NCI-H524 (cell line): ENCODE data around the gene GADL1.

Experiments
- DNase-seq, 2 experiments: peaks; one replicate each; lab custom pipeline; 2025; lab: John Stamatoyannopoulos, UW

GADL1 gene

GRCh38 chr3:30723211-30723610 is 171.2 kb downstream of the GADL1 start:
- DNase-seq = no peak

- DNase-seq = no peak
These were observed 173.2 kb downstream of the GADL1 start for GRCh38 chr3:30721314-30721634.

DNA sequence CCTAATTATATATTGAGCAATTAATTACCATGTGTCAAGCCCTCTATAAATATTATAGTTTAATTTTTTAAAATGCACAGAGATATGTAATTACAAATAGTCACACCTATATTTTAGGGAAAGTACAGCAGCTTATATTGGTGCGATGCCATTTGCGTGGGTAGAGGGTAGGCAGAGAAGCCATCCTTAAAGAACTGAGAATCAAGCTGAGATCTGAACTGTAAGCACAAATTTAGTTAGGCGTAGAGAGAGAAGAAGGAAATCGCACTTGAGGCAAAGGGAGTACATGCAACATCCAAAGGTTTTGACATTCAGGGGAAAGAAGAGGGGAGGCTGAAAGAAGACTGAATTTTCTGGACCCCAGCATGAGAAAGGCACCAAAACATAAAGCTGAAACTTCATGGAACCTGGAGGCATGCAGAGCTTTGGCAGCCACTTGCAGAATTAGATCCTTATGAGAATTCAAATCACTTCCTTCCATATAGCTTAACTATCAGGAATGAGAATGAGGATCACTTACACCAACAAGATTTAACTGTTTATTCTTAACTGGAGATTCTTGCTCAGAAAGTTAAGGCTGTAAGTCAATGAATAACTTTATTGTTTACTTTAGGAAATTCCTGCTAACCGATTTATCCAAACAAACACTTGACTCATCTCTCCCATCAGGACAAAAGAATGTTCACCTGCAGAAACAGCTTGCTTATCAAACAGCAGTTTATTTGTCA is 173.7 kb downstream of the GADL1 start:
- DNase-seq = no peak

DNA sequence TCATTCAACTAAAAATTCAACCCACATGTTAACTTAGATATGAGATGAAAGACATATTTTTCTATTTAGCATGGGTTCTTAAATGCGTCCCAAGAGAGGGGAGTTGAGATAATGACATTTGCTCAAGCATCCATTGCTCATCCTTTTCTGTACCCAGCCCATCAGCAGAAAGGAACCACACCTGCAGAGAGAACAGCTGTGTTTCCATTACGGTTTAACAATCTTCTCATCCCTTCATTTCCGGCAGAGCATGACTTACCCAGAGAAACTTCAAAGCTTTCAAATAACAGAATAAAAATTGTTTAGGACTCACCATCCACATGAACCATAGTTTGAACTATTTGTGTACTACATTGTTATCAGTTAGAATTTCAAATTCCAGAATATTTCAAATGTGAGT is 174.9 kb downstream of the GADL1 start:
- DNase-seq = no peak

DNA sequence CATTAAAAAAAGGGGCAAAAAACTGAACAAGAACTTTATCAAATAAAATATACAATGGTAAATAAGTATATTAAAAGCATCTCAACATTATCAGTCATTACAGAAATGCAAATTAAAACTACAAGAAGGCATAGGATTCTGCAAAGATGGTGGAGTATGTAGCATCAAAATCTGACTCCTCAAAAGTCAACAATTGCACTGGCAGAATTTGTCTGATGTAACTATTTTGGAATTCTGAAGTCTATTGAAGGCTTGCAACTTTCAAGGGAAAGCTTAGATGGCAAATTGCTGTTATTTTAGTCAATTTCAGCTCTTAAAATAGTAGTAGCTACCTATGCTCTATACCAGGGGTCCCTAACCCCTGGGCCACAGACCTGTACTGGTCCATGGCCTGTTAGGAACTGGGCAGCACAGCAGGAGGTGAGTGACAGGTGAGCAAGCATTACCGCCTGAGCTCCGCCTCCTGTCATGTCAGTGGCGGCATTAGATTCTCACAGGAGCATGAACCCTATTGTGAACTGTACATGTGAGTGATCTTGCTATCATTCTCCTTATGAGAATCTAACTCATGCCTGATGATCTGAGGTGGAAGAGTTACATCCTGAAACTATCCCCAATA is 180.5 kb downstream of the GADL1 start:
- no peak for DNase-seq

GRCh38 chr3:30712991-30713390 is 181.5 kb downstream of the GADL1 start:
- DNase-seq = no peak

- no peak for DNase-seq
These were observed 182.6 kb downstream of the GADL1 start for GRCh38 chr3:30711867-30712266.

DNA sequence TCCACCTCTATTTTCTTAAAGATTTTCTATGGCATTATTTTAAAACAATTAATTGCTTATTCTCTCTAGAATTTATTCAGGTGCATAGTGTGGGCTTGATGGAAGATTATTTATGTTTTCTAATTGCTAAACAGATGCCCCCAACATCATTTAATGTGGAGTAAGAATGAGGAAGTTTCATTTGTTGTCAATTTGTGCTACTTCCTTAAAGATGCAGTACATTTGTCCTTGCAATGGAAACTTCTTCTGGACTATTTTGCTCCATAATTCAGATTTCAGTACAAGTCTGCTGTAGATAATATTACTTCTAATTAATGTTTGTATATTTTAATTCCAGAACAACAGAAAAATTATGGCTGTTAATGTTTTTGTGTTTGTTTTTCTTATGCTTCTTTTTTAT is 183.3 kb downstream of the GADL1 start:
- no peak for DNase-seq

DNA sequence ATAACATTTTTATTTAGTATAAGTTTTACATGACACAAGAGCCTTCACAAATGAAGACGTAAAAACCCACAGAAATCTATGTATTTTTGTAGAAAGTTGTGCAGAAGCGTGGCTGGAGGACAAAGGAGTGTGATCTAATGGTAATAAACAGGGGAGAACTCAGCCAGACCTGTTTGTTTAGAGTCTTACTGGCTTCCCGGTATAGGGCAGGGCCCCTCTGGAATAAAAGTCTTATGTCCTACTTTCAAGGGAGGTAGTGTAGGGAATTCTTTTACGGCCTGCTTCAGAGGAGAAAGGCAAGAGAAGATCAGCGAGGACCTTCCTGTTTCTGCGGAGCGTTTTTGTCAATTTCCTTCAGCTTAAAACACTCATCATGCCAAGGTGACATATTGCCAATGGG is 184.4 kb downstream of the GADL1 start:
- DNase-seq = no peak

GRCh38 chr3:30708472-30708871 is 186.0 kb downstream of the GADL1 start:
- no peak for DNase-seq

DNA sequence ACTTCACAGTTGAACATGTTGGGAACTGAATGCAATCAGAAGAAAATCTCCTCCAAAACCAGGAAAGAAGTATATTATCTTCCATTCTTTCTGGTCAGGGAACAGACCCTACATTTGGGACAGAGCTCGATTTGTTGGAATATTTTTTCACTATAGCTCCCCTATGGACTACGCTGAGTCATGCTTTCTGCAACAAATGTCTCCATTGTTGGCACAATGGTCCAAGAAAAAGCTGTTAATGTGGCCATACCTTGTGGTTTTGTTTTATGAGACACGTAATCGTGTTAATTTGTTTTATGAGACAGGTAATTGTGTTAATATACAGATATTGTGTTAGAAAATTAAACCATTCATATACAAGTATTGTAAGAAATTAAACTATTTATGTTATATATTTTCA is 186.6 kb downstream of the GADL1 start:
- no peak for DNase-seq

GRCh38 chr3:30704931-30705890 is 189.2 kb downstream of the GADL1 start:
- DNase-seq = no peak

GRCh38 chr3:30702828-30703397 is 191.5 kb downstream of the GADL1 start:
- DNase-seq = no peak

DNA sequence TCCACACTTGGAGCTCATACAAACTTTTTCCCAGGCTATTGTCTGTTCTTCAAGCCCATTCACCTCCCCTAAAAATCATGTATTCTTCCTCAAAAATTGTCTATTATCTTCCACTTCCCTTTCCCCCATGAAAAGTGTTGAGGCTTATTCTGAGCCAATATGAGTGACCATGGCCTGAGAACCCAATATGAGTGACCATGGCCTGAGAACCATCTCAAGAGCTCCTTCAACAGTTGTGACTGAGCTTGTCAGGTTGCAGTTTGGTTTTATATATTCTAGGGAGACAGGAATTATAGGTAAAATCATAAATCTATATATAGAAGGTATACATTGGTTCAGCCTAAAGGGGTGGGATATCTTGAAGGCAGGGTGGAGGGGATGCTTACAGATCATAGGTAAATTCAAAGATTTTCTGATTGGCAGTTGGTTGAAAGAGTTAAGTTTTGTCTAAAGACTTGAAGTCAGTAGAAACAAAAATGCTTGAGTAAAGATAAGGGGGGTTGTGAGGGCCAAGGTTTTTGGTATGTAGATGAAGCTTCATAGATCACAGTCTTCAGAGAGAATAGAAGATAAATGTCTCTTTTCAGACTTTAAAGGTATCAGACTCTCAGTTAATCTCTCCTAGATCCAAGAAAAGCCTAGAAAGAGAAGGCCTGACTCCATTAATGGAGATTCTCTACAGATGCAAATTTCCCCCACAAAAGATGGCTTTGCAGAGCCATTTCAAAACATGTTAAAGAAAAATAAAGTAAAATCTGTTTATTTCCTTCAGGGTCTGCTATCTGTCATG is 192.2 kb downstream of the GADL1 start:
- no peak for DNase-seq

GRCh38 chr3:30700702-30701321 is 193.6 kb downstream of the GADL1 start:
- DNase-seq = no peak

DNA sequence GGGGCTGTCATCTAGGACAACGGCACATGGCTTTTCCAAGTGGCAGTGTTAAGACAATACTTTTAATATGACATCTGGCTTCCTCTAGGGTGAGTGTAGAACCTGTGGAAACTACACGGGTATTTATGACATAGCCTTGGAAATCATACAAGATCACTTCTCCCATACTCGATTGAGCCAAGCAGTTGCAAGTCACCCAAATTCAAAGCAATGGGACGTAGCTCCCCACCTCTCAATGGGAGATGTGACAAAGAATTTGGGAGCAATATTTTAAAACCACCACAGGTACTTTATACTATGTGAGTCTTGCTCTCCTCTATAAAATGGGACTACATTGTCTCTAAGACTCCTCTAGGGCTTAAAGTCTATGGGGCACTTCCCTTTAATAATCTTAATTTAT is 194.5 kb downstream of the GADL1 start:
- no peak for DNase-seq

DNA sequence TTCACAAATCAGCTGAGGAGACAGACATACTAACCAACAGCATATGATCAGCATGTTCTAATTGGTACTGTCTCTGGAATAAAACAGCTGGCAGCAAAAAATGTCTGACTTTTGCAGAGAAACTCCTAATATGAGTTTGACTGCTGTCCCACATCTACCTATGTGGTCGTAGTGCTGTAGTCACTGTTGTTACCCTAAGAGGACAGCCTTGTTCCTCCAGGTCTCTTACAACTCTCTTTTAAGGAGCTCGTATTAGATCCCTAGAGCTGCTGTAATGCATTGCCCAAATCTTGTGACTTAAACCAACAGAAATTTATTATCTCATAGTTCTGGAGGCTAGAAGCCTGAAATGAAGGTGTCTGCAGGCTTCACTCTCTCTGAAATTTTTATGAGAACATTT is 195.9 kb downstream of the GADL1 start:
- no peak for DNase-seq

GRCh38 chr3:30696896-30697295 is 197.6 kb downstream of the GADL1 start:
- DNase-seq = no peak

DNA sequence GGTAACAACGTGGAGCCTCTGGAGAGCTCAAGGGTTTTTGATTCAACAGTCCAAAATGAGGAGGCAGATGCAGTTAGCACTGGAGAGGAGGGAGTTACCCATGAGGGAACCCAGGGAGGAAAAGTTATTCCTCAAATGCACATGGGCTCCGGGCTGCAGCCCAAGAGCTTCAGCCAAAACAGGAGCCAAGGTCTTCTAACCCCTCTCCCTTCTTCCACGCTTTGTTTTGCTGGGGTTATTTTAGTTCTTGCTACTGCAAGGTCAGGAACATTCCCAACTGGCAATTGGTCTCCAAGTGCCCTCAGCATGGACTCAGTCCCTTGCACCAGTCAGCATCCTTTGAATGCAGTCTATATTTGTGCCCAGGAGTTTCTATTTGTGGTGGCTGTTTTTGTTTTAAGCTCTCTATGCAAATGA is 198.1 kb downstream of the GADL1 start:
- DNase-seq = no peak

DNA sequence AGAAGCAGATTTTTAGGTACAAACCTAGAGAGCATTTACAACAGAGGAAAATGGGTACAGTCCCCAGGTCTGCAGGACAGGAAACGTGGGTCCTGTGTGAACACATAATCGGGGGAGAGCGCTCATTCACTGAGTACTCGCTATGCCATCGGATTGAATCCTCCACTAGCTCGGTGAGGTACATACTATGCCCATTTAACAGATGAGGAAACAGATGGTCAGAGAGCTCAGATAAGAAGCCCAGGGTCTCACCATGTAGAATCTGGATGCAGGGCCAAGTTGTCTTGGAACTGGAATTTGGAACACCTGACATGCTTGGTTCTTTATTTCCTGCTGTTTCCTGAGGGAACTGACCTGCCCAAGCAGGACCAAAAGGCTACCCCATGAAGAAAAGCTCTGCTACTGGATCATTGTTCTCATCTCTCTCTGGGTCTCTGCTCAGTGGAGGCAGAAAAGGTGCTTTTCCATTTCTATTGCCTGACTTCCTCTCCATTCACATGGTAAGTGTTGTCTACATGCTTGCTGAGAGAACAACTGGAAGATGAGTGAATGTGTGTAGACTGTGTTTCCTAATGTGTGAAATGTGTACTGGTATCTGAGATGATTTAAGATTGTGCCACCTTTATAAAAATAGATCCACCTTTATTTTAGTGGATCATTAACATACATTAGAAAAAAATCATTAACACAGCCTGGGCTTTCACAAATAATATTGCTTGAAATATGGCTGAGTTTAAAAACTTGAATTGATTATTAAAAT is 199.0 kb downstream of the GADL1 start:
- no peak for DNase-seq

- DNase-seq = no peak
These were observed 199.8 kb downstream of the GADL1 start for GRCh38 chr3:30694668-30695067.
